ENCODE measurements around the gene IGHMBP2. TPM values are rescaled to one million over a fixed set of nuclear protein-coding genes. Genes with fewer than 3 reads are reported as not detected.
"Not testable (repeated sequence)": the region's sequence is repeated elsewhere in the genome, so short reads cannot be mapped to it uniquely, and the experiment has no call there.

Gene IGHMBP2
- total RNA-seq, 1 donor from 2014 or later, result 31.5 TPM

DNA sequence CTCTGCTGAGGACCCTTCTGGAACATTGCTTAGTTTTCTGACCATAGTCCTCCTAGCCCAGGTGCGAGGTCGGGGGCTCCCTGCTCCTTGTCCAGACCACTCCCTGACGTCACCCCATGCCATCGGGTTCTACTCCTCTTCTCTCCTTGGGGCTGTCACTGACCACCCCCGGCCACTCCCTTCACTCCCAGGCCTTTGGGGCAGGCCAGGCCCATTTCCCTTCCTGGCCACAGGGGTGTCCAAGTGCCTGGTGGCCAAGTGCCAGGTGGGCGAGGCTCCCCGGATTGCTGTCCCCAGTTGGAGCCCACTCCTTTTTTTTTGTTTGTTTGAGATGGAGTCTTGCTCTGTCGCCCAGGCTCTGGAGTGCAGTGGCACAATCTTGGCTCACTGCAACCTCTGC lies 57.6 kb downstream of the IGHMBP2 start:
- no peak for DNase-seq (ENCODE audit: low spot score)

DNA sequence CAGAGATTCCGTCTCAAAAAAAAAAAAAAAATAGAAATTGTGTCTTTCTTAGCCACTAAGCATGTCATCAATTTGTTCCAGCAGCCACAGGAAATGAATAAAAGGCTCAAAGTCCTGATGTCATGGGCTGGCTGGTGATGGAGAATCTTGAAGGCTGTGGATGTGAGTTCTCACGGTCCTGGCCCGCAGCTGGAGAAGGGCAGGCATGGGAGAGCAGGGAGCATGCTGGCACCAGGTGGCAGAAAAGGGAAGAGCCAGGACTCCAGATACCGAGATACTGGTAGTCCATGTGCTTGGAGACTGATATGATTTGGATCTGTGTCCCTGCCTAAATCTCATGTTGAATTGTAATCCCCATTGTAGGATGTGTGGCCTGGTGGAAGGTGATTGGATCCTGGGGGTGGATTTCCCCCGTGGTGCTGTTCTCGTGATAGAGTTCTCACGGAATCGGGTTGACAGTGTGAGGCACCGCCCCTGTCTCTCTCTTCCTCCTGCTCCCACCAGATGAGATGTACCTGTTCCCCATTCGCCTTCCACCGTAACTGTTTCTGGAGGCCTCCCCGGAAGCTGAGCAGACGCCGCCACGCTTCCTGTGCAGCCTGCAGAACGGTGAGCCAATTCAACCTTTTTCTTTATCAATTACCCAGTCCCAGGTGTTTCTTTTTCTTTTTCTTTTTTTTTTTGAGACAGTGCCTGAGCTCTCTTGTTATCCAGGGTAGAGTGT lies 59.0 kb downstream of the IGHMBP2 start:
- no peak for DNase-seq (ENCODE audit: low spot score)

- no peak for DNase-seq (ENCODE audit: low spot score)
Measured at GRCh38 chr11:68963779-68964178, 60.1 kb downstream of the IGHMBP2 start.

DNA sequence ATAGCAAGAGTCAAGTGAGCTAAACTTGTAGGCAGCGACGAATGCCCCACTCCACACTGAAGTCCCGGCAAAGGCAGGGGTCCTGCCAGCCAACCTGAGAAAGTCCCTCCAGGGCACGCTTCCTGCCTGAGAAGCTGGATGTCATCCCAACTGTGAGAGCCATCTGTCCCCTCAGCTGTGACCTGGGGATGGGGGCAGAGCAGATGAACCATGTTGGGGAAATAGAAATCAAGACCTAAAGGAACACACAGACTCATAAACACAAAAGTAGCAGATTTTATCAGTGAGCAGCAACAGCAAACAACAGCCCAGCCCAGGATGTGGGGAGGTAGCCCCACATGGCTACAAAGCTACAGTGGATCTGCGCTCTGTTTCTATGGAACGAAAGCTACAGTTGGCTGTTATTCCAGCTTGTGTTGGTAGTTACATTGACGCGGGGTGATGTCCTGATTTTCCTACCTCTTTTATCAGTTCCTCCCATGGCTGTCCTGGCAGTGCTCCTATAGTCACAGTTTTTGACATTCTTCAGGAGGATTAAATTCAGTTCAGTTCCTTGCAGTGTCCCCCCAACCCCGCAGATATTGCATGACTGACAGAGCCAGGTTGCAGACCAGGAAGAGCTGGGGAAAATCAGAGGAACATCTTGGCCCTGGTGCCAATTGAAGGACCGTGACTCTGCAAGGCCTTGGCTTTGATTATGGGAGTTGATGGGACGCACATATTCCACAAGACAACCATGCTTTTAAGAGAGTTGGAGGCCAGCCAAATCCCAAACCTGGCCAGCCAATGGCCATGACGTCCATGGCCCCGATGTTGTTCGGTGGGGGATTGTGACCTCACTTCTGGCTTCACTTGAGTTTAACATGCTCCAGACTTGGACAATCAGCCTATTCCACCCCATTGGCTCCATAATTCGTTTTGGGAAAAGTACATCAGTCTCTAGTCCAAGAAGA lies 62.5 kb downstream of the IGHMBP2 start:
- no peak for DNase-seq (ENCODE audit: low spot score)

GRCh38 chr11:68966894-68967780 lies 63.4 kb downstream of the IGHMBP2 start:
- no peak for DNase-seq (ENCODE audit: low spot score)

DNA sequence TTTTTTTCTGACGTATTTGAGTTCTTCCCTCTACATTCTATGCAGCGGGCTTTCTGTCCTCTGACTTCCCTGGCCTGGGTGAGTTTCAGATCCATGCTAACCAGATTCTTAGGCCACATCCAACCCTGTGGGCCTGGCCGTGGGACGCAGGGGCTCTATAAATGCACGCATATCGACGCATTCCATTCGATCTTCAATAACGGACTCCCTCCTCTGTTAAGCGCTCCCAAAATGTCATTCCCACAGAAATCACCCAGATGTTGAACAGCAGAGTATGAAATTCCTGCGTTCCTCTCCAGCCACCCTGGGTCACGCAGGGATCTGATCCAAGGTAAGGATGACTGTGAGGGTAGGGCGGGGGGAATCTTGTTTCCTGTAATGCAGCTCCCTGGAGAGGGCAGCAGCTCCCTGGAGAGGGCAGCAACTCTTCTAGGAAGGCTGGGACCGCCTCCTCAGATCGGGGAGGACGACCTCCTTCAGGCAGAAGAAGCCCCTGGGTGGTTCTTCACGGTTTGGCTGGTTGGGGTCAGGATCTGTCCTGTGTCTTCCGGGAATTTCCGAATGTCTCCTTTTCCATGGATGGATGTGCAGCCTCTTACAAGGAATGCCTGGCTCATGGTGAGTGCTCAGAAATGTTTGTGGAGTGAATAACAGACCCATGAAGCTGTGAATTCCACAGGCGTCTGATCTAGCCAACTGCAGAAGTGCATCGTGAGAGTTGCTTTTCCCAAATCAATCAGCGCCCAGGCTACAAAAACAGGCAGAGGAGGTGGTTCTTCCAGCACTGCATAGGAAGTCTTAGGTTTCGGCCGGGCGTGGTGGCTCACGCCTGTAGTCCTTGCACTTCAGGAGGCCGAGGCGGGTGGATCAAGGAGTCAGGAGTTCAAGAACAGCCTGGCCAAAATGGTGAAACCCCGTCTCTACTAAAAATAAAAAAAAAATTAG lies 64.9 kb downstream of the IGHMBP2 start:
- no peak for DNase-seq (ENCODE audit: low spot score)

- DNase-seq (ENCODE audit: low spot score), result no peak
Measured at GRCh38 chr11:68969386-68969785, 65.7 kb downstream of the IGHMBP2 start.

DNA sequence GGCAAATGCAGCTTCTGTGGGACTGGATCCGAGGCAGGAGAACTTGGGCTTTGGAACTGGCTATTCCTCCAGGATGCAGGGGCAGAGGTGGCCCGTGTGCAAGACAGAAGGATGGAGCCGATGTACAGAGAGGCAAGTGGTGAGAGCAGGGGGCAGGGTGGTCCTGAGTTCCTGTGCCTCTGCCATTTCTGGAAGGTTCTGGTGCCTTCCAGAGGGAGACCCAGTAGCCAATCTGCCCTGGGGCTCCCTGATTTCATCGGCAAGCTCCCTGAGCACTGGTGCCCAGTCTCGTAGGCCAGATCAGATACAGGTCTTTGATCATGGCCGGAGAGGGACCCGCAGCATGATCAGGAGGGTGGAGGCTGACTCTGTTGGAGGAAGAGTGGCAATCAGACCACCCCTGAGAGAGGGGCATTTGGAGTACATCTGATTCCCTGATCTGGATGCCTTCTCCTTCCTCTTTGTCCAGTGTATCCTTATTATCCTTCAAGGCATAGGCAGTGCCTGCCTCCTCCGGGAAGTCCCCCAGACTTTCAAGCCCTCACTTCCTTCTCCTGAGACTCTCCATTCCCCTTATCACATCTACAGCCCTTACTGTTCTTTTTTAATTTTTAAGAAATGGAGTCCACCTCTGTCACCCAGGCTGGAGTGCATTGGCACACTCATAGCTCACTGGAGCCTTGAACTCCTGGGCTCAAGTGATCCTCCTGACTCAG lies 67.4 kb downstream of the IGHMBP2 start:
- no peak for DNase-seq (ENCODE audit: low spot score)

GRCh38 chr11:68973219-68973618 lies 69.5 kb downstream of the IGHMBP2 start:
- DNase-seq (ENCODE audit: low spot score), result no peak

GRCh38 chr11:68973706-68974105 lies 70.0 kb downstream of the IGHMBP2 start:
- not testable (repeated sequence) for DNase-seq (ENCODE audit: low spot score)

- DNase-seq (ENCODE audit: low spot score), result no peak
Measured at GRCh38 chr11:68974421-68975194, 70.9 kb downstream of the IGHMBP2 start.

DNA sequence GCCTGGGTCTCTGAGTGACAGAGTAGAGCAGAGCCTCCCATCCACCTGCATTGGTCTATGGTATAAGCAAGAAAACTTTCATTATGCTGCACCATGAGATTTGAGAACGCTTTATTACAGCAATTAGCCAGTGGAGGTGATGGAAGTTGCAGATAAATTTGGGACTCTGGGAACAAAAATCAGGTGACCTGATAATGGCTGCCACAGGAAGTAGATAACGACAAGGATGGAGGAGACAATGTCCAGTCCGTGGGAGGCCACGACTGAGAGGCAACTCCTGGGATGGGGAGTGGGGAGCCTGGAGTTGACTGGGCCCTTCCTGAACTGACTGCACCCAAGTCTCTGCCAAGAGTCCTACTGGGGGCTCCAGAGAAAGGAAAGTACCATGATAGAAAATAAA lies 72.4 kb downstream of the IGHMBP2 start:
- DNase-seq (ENCODE audit: low spot score), result no peak

DNA sequence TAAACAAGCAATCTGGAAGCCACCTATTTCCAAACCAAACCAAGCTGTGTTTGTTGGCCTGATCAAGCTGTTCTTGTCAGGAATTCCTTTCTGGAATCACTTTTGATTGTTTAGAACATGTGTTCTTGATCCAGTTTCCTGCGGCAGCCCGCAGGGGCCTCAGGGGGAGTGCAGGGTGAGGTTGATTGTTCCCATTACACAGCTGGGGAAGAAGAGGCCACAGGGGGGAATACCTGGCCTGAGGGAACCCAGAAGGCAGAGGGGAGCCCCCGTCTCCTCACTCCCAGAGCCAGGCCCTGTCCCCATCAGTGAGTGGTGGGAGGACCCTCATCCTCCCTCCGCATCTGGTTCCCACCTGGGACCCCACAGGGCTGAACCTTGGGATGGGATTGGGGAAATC lies 72.9 kb downstream of the IGHMBP2 start:
- DNase-seq (ENCODE audit: low spot score), result no peak

GRCh38 chr11:68977781-68978625 lies 74.3 kb downstream of the IGHMBP2 start:
- no peak for DNase-seq (ENCODE audit: low spot score)

DNA sequence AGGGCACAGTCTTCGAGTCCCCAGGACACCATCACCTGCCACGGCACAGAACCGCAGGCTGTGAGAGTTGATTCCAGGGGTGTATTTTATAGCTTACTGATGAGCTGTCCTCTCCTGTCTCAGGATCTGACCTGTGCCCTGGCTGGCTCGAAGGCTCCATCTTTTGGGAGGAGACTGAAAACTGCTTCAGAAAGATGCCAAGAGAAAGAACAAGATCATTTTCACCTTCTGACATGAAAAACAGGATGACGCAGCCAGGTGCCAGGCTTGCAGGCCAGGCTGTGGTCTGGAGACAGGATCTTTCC lies 74.9 kb downstream of the IGHMBP2 start:
- no peak for DNase-seq (ENCODE audit: low spot score)

DNA sequence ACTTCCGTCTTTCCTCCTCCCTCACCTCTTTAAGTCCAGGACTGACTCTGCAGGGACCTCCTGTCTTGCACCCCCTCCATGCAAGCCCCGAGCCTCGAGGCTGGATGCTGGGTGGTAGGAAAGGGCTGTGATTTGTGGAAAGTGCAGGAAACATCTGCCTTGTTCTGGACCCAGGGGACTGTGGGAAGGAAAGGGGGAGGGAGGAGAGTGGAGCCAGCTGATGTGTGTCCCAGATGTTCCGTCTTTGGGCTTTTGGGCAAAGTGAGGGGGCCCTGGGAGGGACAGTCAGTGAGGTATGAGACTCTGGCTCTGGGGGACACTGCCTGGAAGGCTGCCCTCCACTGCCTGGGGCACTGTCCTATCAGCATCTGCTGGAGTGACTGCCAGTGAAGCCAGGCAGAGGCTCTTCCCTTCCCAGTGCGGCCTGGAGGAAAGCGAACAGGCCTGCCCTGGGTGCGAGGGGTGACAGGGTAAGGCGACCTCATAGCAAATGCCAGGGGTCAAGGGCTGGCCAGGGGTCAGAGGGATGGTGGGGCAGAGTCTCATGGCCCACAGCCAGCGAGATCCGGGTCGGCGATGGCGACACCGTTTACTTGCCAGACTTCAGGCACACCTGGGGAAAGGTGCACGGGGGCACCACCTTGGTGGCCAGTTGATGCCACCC lies 75.4 kb downstream of the IGHMBP2 start:
- DNase-seq (ENCODE audit: low spot score), result no peak

- no peak for DNase-seq (ENCODE audit: low spot score)
Measured at GRCh38 chr11:68979931-68980775, 76.5 kb downstream of the IGHMBP2 start.
